OCI-LY1 (cell line): ENCODE results near the gene AMOTL1.

Experiments
- EZH2 ChIP-seq: fragments of 200-600 bp; sonication (generic), shearing (Covaris generic); IDR thresholded peaks from 2 replicates; pipeline ENCODE4 v1.8.0; 2017; ENCODE audit warnings: borderline replicate concordance, mixed run types, mild to moderate bottlenecking, antibody characterized with exemption, low read length, moderate library complexity, mixed read lengths
- TF ChIP-seq, protein P1 (sequence below): fragments of 200-600 bp; sonication (generic), shearing (Covaris generic); IDR thresholded peaks from 2 replicates; pipeline ENCODE4 v1.5.1; 2017; ENCODE audit warnings: mild to moderate bottlenecking, antibody characterized with exemption, low read length, moderate library complexity, mixed read lengths

DNA sequence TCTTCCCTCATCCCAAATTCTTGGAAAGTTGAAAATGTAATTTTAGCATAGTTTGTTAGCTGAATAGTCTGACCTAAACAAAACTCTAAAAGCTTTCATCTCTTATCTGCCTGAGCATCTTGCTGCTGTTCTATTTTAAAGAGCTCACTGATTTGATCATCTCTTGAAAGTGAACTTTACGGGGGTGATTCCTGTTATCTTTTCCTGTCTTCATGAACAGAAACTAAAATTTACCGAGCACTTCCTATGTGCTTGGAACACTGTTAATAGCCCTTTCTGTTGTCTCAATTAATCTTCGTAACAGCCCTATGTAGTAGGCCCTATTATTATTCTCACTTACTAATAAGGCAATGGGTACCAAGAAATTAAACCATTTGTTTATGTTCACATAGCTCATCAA is 12.3 kb downstream of the AMOTL1 start:
- TF ChIP-seq, protein P1, sequence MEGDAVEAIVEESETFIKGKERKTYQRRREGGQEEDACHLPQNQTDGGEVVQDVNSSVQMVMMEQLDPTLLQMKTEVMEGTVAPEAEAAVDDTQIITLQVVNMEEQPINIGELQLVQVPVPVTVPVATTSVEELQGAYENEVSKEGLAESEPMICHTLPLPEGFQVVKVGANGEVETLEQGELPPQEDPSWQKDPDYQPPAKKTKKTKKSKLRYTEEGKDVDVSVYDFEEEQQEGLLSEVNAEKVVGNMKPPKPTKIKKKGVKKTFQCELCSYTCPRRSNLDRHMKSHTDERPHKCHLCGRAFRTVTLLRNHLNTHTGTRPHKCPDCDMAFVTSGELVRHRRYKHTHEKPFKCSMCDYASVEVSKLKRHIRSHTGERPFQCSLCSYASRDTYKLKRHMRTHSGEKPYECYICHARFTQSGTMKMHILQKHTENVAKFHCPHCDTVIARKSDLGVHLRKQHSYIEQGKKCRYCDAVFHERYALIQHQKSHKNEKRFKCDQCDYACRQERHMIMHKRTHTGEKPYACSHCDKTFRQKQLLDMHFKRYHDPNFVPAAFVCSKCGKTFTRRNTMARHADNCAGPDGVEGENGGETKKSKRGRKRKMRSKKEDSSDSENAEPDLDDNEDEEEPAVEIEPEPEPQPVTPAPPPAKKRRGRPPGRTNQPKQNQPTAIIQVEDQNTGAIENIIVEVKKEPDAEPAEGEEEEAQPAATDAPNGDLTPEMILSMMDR: no peak
- no peak for TF ChIP-seq EZH2
